GM12878 (cell line): ENCODE data around the gene SHROOM2.

ENCODE experiments used
- CTCF ChIP-seq, 3 experiments: IDR thresholded peaks in 2 of 3; conservative IDR thresholded peaks in 1 of 3; 2 replicates each; pipeline ENCODE4 v1.5.1; 2011; ENCODE audit warnings: low read depth in 3 of 3, low read length in 3 of 3, mild to moderate bottlenecking in 3 of 3, control low read depth in 2 of 3, moderate library complexity in 2 of 3, inconsistent platforms in 1 of 3, mixed read lengths in 1 of 3; ENCODE audit not compliant: control insufficient read depth in 2 of 3, insufficient read depth in 1 of 3; ENCODE audit errors: extremely low read depth in 1 of 3
- EP300 ChIP-seq, 2 experiments: fragments of 150-350 bp in 1 of 2; IDR thresholded peaks; 2 replicates each; pipeline ENCODE4 v1.6.1; 2011 to 2012; ENCODE audit warnings: low read depth in 2 of 2, low read length in 2 of 2, borderline replicate concordance in 1 of 2, improper control_type of control experiment in 1 of 2, inconsistent platforms in 1 of 2; ENCODE audit not compliant: control insufficient read depth in 1 of 2
- HDAC6 ChIP-seq: fragments of 200-600 bp; sonication (generic); IDR thresholded peaks from one replicate; pipeline ENCODE4 v1.8.0; 2017; ENCODE audit warnings: antibody characterized with exemption; ENCODE audit not compliant: unreplicated experiment
- IRF3 ChIP-seq: fragments of 450-650 bp; IDR thresholded peaks from 2 replicates; pipeline ENCODE4 v1.6.1; 2014; ENCODE audit warnings: mild to moderate bottlenecking
- LARP7 ChIP-seq: fragments of 450-650 bp; IDR thresholded peaks from 2 replicates; pipeline ENCODE4 v1.6.1; 2017; ENCODE audit warnings: mild to moderate bottlenecking
- MEF2B ChIP-seq: fragments of 450-650 bp; IDR thresholded peaks from 2 replicates; pipeline ENCODE4 v1.6.1; 2018; ENCODE audit warnings: mild to moderate bottlenecking, moderate library complexity; ENCODE audit not compliant: partially characterized antibody, poor library complexity, severe bottlenecking
- POLR2A ChIP-seq: IDR thresholded peaks from 2 replicates; pipeline ENCODE4 v1.6.1; 2011; ENCODE audit warnings: low read depth, mild to moderate bottlenecking, low read length
- RAD21 ChIP-seq: IDR thresholded peaks from 2 replicates; pipeline ENCODE4 v1.6.1; 2011; ENCODE audit warnings: mild to moderate bottlenecking, low read depth, low read length, moderate library complexity; ENCODE audit not compliant: insufficient read depth
- SMC3 ChIP-seq: IDR thresholded peaks from 2 replicates; pipeline ENCODE4 v1.6.1; 2011; ENCODE audit warnings: low read length, improper control_type of control experiment, borderline replicate concordance

- TF ChIP-seq HDAC6 (no peak), EP300 (IDR thresholded peaks at IDR 0.05; ENCODE audit: borderline replicate concordance in 1 of 2, control insufficient read depth in 1 of 2, low read depth in 2 of 2, low read length in 2 of 2) (peak; percentile 76 to 84; a peak in 3 of 4 replicates), LARP7 (no peak), MEF2B (peak; percentile 78), SMC3 (no peak), IRF3 (no peak), RAD21 (no peak), CTCF (IDR thresholded peaks at IDR 0.05 in 2 of 3, conservative IDR thresholded peaks at IDR 0.05 in 1 of 3; ENCODE audit: control insufficient read depth in 2 of 3, extremely low read depth in 1 of 3, insufficient read depth in 1 of 3, low read depth in 3 of 3, low read length in 3 of 3) (no peak), POLR2A (no peak)
Measured at GRCh38 chrX:9942086-9942485, 155.9 kb downstream of the SHROOM2 start.
